ENCODE data around the gene ADAMTS4.

The ADAMTS4 gene

DNA sequence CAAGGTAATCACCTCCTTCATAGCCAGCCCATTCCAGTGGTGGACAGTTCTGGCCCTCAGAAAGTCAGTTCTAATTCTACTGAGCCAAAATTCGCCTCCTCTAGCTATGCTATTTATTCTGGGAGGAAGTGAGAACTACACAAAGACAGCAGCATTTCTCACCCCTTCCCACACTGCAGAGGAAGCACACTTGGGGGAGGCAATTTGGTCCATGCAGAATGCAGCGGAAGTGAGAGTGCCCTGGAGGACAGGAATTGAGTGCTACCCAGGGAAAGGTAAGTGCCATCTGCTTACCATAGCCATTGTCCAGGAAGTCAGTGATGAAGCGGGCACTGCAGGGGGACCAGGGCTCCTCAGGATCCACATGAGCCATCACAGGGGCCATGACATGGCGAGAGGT, 3.7 kb downstream of the ADAMTS4 start:
- DNase-seq, result no peak

DNA sequence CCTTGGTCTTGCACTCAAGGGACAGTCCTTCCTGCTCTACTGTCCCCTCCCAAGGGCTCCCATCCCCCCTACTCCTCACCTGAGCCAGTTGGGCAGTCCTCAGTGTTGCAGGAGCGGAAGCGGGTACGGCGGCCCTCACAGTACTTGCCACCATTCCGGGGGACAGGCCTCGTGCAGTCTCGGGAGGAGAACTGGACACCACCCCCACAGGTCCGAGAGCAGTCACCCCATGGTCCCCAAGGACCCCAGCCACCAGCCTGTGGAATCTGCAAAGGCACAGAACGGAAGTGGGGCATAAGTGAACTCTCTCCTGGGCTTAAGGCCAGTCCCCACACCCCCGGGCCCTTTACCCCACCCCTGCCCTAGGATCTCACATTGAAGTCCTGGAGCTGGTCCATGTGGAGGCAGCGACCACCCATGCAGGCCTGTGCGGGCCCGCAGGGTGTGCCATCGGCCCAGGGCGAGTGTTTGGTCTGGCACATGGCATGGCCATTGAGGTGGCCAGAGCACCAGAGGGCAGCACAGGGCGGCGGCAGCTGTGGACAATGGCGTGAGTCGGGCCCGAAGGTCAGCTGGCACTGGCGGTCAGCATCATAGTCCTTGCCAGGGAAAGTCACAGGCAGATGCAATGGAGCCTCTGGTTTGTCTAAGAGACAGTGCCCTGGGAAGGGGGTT, 5.2 kb downstream of the ADAMTS4 start:
- no peak for DNase-seq

DNA sequence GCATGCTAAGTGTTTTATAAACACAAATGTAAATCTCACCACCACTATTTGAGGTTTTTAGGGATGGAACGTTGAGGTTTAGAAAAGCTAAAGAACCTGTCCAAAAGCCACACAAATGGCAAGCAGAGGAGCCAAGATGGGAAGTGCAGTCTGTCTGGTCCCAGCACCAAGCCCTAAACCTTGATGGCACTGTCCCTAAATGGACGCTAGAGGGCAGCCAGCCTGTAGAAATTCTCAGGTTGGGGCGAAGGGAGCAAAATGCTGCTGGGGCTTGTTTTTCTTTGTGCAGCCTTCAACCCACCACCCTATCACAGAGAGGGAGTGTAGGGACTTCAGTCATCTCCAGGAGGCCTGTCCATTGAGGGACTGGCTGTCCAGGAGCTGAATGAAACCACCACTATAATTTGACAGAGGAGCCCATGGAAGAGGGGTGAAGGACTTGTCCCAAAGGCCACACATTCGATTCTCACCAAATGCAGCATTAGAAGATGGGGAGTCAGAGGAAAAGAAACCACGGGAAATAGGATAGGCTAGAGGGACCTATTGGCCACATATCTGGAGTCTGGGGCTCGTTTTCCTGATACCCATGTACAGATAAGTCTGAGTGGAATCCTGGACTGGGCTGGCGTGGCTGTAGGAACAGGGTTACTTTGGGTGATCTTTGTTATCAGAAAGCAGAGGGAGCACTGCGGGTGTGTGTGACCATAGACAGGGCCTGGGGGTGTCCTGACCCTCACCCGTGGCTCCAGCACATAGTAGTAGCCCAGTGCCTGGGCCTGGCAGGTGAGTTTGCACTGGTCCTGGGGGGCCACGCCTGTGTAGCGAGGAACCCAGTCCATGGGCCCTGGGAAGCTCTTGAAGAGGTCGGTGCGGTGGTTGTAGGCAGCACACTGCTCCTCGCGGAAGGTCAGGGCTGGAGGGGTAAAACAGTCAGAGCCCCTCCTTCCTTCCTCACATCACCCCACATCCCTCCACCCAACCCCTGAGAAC, 6.1 kb downstream of the ADAMTS4 start:
- peak; percentile 61 to 62 for DNase-seq

- DNase-seq, result no peak
These were observed 6.9 kb downstream of the ADAMTS4 start for GRCh38 chr1:161191971-161192370.

DNA sequence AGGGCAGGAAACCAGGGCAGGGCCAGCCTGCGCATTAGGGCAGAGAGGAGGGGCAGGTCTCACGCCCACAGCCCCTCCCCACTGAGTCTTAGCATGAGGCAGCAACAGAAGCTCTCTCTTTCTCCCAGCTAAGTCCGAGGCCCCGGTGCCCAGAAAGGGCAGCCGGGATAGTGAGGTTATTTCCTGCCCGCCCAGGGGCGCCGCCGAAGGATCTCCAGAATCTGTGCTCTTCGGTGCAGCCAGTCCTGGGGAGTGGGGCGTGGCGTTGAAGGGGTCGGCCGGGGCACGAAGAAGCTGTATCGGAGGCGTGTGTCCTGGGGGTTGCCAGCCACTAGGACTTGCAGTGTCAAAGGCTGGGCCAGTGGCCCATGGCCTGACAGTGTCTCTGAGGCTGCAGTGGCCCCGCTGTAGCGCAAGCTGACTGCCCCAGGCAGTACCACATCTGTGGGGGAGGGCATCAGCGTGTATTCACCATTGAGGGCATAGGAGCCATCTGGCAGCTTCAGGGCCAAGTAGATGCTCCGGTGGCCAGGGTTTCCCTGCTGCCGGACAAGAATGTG, 7.8 kb downstream of the ADAMTS4 start:
- DNase-seq, result no peak

DNA sequence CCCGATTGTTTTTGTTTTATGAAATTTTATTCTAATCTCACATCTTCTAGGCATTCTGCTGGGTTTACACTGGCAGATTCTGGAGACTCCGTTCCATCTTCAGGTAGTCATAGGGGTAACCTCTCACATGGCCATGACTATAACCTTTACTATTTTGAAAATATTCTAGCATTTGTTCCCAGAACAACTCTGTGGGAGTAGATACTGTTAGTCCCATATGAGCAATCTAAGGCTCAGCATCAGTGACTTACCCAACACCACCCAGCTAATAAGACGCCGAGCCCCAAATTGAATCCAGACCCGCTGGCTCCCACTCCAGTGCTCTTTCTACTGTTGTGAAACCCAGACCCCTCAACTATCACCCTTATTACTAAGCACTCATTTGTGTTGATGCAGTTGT, 9.8 kb downstream of the ADAMTS4 start:
- no peak for DNase-seq

DNA sequence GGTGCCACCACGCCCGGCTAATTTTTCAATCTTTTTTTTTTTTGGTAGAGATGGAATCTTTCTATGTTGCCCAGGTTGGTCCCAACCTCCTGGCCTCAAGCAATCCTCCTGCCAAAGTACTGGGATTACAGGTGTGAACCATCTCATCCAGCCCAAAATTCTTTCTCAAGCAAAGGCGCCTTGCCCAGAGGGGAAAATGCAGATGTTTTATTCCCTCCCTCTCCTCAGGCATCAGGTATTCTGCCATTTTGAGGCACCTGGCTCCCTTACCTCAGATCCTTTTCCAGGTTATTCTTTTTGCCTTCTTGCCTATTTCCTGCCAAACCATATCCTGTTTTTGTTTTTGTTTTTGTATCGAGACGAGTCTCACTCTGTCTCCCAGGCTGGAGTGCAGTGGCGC, 10.5 kb downstream of the ADAMTS4 start:
- DNase-seq, result no peak

- no peak for DNase-seq
These were observed 11.5 kb downstream of the ADAMTS4 start for GRCh38 chr1:161187311-161187710.

GRCh38 chr1:161185732-161186311, 13.0 kb downstream of the ADAMTS4 start:
- DNase-seq, result no peak

DNA sequence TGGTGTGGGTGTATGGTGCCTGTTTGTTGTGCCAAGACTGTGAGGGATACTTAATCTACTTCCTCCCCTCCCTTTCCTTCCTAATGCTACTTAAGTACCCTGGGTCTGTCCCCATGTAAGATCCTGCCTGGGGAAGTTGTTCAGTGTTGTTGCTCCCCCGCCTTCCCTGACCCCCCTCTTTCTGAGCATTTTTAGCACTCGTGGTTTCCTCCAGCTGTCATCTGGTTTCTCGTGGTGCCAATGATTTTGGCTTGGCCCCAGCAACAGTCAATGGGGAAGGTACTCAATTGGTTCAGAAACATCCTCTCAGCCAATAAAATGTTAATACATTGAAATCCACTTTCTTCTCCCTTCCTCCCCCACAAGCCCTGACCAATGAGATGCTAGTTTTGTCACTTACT, 13.6 kb downstream of the ADAMTS4 start:
- peak in 1 of 2 donors; percentile 51 for DNase-seq

- peak in 1 of 2 donors; percentile 36 for DNase-seq
These were observed 16.6 kb downstream of the ADAMTS4 start for GRCh38 chr1:161182214-161182613.

DNA sequence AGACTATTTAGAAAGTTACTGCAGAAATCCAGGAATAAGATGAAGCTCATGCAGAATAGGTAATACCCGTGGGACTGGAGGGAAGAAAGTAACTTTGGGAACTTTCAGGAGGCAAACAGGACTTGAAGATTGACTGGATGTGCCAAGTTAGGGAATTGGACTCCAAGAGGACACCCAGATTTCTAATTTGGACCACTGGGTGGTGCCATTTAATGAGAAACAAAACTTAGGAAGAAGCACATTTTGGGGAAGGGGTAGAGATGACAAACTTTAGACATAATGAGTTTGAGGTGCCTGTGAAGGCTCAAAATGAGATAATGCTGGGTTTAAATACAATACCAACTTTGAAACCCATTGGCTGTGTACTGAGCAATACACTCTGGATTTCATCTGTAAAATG, 18.2 kb downstream of the ADAMTS4 start:
- no peak for DNase-seq

GRCh38 chr1:161179698-161180097, 19.2 kb downstream of the ADAMTS4 start:
- no peak for DNase-seq

DNA sequence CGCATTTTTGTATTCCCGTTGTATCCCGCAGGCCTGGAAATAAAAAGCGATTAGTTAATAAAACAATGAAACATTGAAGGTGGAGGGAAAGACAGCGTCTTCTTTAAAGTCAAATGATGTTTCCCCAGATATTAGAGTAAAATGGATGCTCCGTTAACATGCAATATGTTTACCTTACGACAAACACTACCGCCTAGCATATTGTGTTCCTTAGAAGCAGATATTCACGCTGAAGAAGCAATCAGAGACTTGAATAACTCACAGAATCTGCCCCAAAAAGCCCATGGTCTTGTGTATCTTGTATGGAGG, 21.0 kb downstream of the ADAMTS4 start:
- no peak for DNase-seq

DNA sequence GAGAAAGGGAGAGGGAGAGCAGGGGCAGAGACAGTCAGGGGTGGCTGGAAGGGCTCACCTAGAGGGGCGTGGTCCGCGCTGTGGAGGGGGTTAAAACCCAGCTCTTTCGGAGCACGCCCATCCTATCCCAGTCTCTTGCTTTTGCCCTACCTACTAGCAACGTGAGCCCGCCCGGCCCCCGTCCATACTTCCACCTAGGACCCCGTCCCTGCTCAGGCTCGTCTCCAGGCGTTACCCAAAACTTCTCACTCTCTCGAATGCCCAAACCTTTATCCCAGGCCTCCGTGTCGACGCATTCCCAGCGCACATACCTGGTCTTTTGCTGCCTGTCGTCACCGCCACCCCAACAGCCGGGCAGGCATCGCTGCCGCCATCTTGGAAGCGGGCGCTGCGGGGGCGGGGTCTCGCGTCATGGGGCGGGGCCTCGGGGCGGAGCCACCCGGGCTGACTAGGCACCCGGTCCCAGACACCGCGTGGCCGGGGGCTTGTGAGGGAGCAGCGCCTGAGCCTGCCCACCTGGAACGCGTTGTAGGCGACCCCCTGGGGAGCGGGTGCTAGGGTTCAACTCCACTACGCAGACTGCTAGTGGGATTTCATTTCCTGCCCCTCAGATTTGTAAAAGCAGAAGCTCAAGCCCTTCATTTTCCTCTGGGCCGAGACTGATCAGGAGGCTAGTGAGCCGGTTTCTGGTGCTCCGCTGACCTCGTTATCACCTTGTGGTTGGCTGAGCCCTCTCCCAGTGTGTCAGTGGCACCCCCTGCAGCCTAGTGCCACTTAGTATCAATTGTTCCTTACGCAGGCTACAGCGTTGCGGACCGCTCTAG, 21.5 kb downstream of the ADAMTS4 start, which contains the start of gene B4GALT3:
Gene B4GALT3, minus strand, starts transcription at position 396 of the 824 bp plus-strand sequence. CDS start 1,447 bp downstream, outside the sequence.
- peak; percentile 99 for DNase-seq

DNA sequence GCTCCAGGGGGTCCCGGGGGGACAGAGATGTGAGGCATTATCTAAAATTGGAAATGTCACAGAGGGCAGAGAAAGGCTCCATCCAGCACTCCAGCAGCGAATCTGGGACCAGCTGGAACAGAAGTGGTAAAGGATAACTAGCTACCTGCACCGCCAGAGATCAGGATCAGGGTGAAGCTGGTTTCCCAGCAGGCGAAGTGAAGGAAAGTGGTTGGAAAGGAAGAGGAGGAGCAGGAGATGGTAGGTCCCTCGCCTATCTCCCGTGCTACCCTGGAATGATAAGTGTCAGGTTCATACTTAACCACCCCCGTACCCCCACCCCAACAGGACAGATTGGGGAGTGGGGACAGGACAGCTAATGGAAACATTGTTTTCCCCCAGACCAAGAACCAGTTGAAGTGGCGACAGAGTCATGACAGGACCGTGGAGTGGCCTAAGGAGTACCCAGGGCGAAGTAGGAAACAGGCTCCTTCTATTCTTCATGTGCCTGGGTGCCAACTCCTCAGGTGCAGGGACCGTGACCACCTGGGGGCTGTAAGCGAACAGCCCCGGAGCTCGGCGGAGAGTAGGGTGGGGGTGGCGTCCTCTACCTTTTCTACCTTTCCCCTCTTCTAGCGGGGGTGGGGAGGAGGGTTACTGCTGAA, 22.3 kb downstream of the ADAMTS4 start:
- no peak for DNase-seq

DNA sequence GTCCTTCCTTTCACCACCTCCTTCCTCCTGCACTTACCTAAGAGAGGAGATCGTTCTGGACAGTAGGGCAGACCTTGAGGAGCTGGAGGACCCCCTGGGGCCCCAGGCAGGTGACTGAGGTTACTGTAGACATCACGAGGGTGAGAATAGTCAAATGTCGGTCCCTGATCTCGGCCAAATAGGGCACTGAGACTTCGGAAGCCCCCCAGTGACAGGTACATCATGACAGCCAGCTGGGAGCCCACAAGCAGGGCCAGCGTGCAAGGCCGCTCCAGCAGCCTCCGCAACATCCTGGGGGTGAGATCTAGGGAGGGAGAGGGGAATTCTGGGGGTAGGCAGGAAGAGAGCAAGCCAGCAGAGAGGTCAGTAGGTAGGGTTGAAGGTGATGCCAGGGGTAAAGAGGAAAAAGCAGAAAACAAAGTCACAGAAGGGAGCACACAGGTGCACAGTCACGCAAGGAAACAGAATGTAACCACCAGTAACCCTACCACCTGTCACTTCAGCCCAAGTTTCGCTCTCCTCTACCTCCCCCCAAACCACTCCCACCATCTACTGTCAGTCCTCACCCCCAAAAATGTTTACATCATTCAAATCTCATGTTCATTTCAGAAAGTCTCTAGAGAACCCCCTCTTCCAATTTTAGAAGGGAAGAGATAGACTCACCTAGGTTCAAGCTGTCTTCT, 22.9 kb downstream of the ADAMTS4 start:
- no peak for DNase-seq

- no peak for DNase-seq
These were observed 23.9 kb downstream of the ADAMTS4 start for GRCh38 chr1:161174911-161175310.

- no peak for DNase-seq
These were observed 25.1 kb downstream of the ADAMTS4 start for GRCh38 chr1:161173711-161174110.

- DNase-seq, result no peak
These were observed 26.0 kb downstream of the ADAMTS4 start for GRCh38 chr1:161172776-161173376.

DNA sequence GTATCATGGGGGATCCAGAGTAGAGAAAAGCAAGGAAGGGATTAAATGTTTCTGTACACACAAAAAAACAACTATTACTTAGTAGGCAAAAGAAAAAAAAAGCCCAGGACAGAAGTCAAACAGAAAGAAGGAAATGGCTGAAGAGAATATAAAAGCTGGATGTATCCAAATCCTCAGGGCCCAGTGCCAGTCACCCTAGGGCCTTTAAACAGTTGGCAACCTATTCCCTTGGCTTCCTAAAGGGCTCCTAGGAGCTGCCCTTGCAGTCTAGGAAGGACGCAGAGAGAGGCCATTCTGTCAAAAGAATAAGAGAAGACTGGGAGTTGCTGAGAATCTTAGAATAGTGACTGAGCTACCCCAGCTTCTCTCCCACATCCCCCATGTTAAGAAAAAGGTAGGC, 26.5 kb downstream of the ADAMTS4 start:
- no peak for DNase-seq
